MM.1S (cell line): Measurements from ENCODE around the gene AGBL1.

Experiments used
- CTCF ChIP-seq: fragments of 300-600 bp; sonication (generic); IDR thresholded peaks from 2 replicates; pipeline ENCODE4 v1.5.1; 2016; ENCODE audit warnings: antibody characterized with exemption, low read length, mixed read lengths
- EZH2 ChIP-seq: fragments of 300-600 bp; sonication (generic); optimal IDR thresholded peaks from 2 replicates; pipeline ENCODE3; 2017; ENCODE audit warnings: low read depth, mild to moderate bottlenecking, antibody characterized with exemption, low read length, mixed read lengths
- EZH2phosphoT487 ChIP-seq: fragments of 300-600 bp; sonication (generic); IDR thresholded peaks from 2 replicates; pipeline ENCODE4 v1.6.1; 2018; ENCODE audit warnings: antibody characterized with exemption, low read length

GRCh38 chr15:86609275-86609674 is 529.6 kb downstream of the AGBL1 start:
- TF ChIP-seq CTCF = no peak
- no peak for TF ChIP-seq EZH2
- TF ChIP-seq EZH2phosphoT487 = no peak
